GM12865 (cell line): ENCODE results near the gene GARIN1A.
"Not testable (repeated sequence)": the region's sequence is repeated elsewhere in the genome, so short reads cannot be mapped to it uniquely, and the experiment has no call there.

ENCODE experiments used
- DNase-seq: peaks from one replicate; pipeline ENCODE4 v3.0.0; 2010; ENCODE audit warnings: low read depth
- H3K4me3 ChIP-seq: 2 replicates; pipeline ENCODE4 v1.5.1; 2011; ENCODE audit warnings: mild to moderate bottlenecking, low read depth, low read length, control low read depth
- TF ChIP-seq, protein P1 (sequence below): IDR thresholded peaks from 2 replicates; pipeline ENCODE4 v1.5.1; 2011; ENCODE audit warnings: low read length, control low read depth, low read depth, inconsistent platforms; ENCODE audit not compliant: insufficient read depth; ENCODE audit errors: missing control alignments

GARIN1A gene

DNA sequence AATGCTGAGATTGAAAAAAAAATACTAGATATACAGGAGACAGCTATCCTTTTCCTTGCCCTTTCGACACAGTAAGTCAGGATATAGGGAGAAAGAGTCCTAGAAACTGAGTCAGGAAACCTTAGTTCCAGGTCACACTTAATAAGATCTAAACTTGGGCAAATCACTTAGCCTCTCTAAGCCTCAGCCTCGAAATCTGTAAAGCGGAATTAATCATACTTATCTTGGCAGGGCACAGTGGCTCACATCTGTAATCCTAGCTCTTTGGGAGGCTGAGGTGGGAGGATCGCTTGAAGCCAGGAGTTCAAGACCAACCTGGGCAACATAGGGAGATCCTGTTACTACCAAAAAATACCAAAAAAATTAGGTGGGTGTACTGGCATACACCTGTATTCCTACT, 4.6 kb downstream of the GARIN1A start:
- H3K4me3 ChIP-seq: no peak overlapping the region
- TF ChIP-seq, protein P1, sequence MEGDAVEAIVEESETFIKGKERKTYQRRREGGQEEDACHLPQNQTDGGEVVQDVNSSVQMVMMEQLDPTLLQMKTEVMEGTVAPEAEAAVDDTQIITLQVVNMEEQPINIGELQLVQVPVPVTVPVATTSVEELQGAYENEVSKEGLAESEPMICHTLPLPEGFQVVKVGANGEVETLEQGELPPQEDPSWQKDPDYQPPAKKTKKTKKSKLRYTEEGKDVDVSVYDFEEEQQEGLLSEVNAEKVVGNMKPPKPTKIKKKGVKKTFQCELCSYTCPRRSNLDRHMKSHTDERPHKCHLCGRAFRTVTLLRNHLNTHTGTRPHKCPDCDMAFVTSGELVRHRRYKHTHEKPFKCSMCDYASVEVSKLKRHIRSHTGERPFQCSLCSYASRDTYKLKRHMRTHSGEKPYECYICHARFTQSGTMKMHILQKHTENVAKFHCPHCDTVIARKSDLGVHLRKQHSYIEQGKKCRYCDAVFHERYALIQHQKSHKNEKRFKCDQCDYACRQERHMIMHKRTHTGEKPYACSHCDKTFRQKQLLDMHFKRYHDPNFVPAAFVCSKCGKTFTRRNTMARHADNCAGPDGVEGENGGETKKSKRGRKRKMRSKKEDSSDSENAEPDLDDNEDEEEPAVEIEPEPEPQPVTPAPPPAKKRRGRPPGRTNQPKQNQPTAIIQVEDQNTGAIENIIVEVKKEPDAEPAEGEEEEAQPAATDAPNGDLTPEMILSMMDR: no peak
- DNase-seq: no peak

DNA sequence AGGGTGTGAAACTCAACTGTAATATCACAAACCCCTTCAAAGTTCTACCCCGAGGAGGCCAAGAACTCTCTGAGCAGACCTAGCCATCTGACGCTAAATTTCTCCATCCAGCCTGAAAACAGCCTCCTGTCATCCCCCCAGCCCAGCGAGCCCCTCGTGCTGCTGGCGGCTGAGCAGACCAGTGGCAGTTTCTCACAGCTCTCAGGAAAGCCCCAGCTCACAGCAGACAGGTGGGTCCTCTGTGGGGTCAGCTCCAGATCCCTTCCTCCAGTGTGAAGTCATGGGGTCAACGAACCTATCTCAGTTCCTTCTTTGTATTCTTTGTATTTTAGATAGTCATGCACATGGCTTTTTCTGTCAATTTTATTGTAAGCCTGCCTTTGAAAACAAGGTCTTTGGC, 7.8 kb downstream of the GARIN1A start:
- DNase-seq: peak; percentile 7
- H3K4me3 ChIP-seq: no peak overlapping the region
- TF ChIP-seq, protein P1: no peak

DNA sequence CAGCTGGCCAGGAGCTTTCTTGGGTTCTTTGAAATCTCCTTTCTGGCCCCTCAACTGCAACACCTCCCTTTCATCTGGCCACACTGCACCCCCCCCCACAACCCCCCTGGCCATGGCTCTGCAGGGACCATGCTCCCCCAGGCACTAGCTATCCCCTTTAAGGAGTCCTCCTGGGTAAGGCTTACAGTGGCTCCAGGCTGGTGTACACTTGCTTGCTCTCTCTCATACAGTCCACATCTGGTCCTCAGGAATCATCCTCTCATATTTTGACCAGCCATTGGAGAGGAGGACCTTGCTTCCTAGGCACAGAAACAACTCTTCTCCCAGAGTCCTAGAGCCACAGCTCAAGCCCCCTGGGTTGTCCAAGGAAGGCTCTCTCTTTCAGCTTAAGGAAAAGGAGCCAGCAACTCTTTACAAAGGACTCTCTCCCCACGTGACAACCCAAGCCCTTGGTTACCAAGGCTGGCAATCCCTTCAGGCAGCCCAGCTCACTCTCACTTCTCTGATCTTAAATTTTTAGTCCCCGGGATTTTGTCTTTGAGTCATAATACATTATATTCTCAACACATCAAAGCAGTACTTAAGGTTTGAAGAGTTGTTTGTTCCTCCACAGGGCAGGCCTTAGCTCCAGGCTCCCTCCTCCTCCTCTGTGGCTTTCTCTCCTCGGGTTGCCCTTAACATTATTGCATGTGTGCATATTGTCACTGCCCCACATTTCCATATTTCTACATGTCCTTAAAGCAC, 9.9 kb downstream of the GARIN1A start:
- DNase-seq: peak; percentile 16
- no peak overlapping the region for H3K4me3 ChIP-seq
- TF ChIP-seq, protein P1: no peak

DNA sequence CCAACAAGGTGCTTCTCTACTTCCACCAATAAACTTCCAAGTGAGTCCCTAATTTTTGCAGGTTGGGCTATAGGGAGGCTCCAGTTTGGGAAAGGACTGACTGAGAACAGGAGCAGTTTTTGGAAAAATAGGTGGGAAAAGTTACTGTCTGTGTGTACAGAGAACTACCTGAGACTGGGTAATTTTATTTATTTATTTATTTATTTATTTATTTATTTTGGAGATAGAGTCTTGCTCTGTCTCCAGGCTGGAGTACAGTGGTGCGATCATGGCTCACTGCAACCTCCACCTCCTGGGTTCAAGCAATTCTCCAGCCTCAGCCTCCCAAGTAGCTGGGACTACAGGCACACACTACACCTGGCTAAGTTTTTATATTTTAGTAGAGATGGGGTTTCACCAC, 11.2 kb downstream of the GARIN1A start:
- not testable (repeated sequence) for H3K4me3 ChIP-seq, DNase-seq

DNA sequence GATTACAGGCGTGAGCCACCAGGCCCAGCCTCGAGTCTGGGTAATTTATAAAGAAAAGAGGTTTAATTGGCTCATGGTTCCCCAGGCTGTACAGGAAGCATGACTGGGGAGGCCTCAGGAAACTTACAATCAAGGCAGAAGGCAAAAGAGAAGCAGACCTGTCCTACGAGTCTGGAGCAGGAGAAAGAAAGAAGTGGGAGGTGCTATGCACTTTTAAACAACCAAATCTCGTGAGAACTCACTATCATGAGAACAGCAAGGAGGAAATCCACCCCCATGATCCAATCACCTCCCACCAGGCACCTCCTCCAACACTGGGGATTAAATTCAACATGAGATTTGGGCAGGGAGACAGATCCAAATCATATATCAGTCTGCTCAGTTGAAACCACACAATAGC, 11.6 kb downstream of the GARIN1A start:
- H3K4me3 ChIP-seq, DNase-seq: not testable (repeated sequence)

DNA sequence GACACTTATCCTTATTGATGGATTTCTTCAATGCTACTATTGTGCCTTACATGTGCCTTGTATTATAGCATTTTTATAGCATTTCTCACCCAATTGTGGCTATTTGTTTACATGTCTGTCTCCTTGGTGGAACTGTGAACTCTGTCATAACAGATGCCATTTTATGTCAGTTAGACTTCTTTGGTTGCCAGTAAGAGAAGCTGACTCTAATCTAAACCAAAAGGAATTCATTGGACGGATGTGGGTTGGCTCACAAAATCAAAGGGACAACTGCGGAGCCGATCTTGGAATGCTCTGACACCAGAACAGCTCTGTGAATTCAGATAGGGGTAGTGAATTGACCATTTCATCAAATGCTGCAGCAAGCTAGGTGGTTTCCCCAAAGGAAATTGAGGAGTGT, 15.0 kb downstream of the GARIN1A start:
- H3K4me3 ChIP-seq: no peak overlapping the region
- no peak for DNase-seq
- TF ChIP-seq, protein P1: no peak

DNA sequence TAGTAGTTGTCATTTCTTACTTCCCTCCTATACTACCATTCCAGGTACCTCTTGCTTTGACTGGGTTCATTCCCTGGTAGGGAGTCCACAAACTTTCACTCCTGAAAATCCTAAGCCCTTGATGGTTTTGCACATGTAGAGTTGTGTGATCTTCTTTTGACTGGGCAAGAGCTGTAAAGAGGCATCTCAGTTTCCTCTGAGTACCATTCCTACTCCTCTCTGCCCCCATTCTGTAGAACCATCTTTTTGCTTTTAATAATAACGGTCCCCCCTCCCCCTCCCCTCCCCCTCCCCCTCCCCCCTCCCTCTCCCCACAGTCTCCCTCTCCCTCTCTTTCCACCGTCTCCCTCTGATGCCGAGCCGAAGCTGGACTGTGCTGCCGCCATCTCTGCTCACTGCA, 16.4 kb downstream of the GARIN1A start:
- DNase-seq: no peak
- TF ChIP-seq, protein P1: no peak
- H3K4me3 ChIP-seq: no peak overlapping the region

DNA sequence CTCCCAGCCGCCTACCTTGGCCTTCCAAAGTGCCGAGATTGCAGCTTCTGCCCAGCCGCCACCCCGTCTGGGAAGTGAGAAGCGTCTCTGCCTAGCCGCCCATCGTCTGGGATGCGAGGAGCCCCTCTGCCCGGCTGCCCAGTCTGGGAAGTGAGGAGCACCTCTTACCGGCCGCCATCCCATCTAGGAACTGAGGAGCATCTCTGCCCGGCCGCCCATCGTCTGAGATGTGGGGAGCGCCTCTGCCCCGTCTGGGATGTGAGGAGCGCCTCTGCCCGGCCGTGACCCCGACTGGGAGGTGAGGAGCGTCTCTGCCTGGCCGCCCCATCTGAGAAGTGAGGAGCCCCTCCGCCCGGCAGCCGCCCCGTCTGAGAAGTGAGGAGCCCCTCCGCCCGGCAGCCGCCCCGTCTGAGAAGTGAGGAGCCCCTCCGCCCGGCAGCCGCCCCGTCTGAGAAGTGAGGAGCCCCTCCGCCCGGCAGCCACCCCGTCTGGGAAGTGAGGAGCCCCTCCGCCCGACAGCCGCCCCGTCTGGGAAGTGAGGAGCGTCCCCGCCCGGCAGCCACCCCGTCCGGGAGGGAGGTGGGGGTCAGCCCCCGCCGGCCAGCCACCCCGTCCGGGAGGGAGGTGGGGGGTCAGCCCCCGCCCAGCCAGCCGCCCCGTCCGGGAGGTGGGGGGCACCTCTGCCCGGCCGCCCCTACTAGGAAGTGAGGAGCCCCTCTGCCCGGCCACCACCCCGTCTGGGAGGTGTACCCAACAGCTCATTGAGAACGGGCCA, 17.3 kb downstream of the GARIN1A start:
- not testable (repeated sequence) for DNase-seq

More for the DNA sequence above, 17.3 kb downstream of the GARIN1A start:
- not testable (repeated sequence) for H3K4me3 ChIP-seq
